Upper lobe of left lung (tissue), 4 donors: ENCODE results near the gene TMEM174.

Experiments
- CTCF ChIP-seq, 6 experiments: fragments of 450-650 bp in 4 of 6; fragments of 200-600 bp in 2 of 6; sonication (generic) in 2 of 6; IDR thresholded peaks; one replicate each; pipeline ENCODE4 v1.5.1; 2016 to 2019; ENCODE audit warnings: antibody characterized with exemption in 6 of 6
- EP300 ChIP-seq, 4 donors: sonication (generic); formaldehyde crosslinking; IDR thresholded peaks; one replicate each; pipeline ENCODE4 v1.5.1; 2017; ENCODE audit warnings: antibody characterized with exemption in 4 of 4, control low read depth in 2 of 4
- POLR2A ChIP-seq, 4 donors: fragments of 450-650 bp; IDR thresholded peaks; one replicate each; pipeline ENCODE4 v1.5.1; 2016 to 2017; ENCODE audit warnings: antibody characterized with exemption in 4 of 4, mild to moderate bottlenecking in 2 of 4
- POLR2AphosphoS5 ChIP-seq, 2 donors: sonication (generic); formaldehyde crosslinking; IDR thresholded peaks; one replicate each; pipeline ENCODE4 v1.5.1; 2017; ENCODE audit warnings: antibody characterized with exemption in 2 of 2

DNA sequence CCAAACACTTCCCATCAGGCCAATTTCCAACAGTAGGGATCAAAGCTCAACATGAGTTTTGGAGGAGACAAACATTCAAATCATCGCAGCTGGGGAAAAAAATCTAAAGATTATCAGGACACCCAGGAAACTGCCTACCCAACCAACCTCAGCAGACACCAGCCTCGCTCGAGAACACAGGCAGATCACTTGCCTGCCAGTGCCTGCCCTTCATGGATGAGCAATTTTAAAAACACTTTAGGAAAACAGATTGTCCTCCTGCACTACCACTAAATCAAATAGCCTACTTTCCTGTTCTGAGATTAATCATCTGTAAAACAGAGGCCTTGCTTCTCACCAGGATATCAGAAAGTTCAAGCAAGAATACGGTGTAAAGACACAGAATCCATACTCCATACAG, 14.7 kb upstream of the TMEM174 start:
- no peak for TF ChIP-seq CTCF (IDR thresholded peaks at IDR 0.05)
- no peak for TF ChIP-seq POLR2AphosphoS5 (IDR thresholded peaks at IDR 0.05)
- no peak for TF ChIP-seq POLR2A (IDR thresholded peaks at IDR 0.05)
- no peak for TF ChIP-seq EP300 (IDR thresholded peaks at IDR 0.05)
